K562 (cell line): ENCODE measurements around the gene WNT8A. TPM values are rescaled to one million over a fixed set of nuclear protein-coding genes. Genes with fewer than 3 reads are reported as not detected.

ENCODE experiments used
- ATAC-seq: fragments of 200-7000 bp; cut with Tn5 transposase; 3 replicates; pipeline ENCODE4 v1.9.1; 2020; ENCODE audit warnings: moderate library complexity
- BruUV-seq: library from RNA; stranded (reverse); fragments of 400-500 nt; replicated peaks from 2 replicates; lab custom pipeline; 2021; lab: Mats Ljungman, UMichigan
- CTCF ChIA-PET: fragments of 300-600 bp; formaldehyde crosslinking; extraction: SDS; loops from one replicate; lab custom pipeline; 2021; ENCODE audit warnings: low intra/inter-chr PET ratio; lab: Yijun Ruan, JAX
- POLR2A ChIA-PET: fragments of 300-600, 350-650 bp; sonication (Branson Sonifier 250); formaldehyde crosslinking; extraction: SDS; loops from one replicate; lab custom pipeline; 2021; ENCODE audit warnings: antibody characterized with exemption, inconsistent platforms; lab: Yijun Ruan, JAX
- DNase-seq, 4 experiments: peaks; one replicate each; pipeline versions ENCODE4 v3.0.0 to v3.0.0-alpha.2; 2011 to 2018; ENCODE audit warnings: low spot score in 3 of 4, mixed read lengths in 3 of 4; ENCODE audit errors: extremely low read depth in 1 of 4
- FAIRE-seq: peaks from 2 replicates; lab custom pipeline; 2011; peaks lifted over from hg19 to GRCh38; lab: Jason Lieb, UNC
- H2AFZ ChIP-seq: 2 replicates; pipeline ENCODE4 v1.6.0; 2011; ENCODE audit warnings: low read depth, low read length, control low read depth, inconsistent platforms
- H3K27ac ChIP-seq: fragments of 200-600 bp; 3 replicates; pipeline ENCODE4 v1.8.0; 2011; ENCODE audit warnings: low read depth, mild to moderate bottlenecking, control low read depth, inconsistent platforms, low read length, moderate library complexity, mixed read lengths; ENCODE audit errors: extremely low read depth
- H3K27me3 ChIP-seq, 2 experiments: fragments of 300-600 bp in 1 of 2; 2 replicates in 1 of 2; 3 replicates in 1 of 2; pipeline versions ENCODE4 v1.6.0 to v1.8.0; 2011; ENCODE audit warnings: inconsistent platforms in 2 of 2, low read length in 2 of 2, mild to moderate bottlenecking in 1 of 2, mixed read lengths in 1 of 2, moderate library complexity in 1 of 2; ENCODE audit not compliant: control insufficient read depth in 2 of 2, insufficient read depth in 2 of 2
- H3K36me3 ChIP-seq: fragments of 300-600 bp; 3 replicates; pipeline ENCODE4 v1.8.0; 2011; ENCODE audit warnings: mild to moderate bottlenecking, low read length, inconsistent platforms; ENCODE audit not compliant: control insufficient read depth, insufficient read depth
- H3K4me1 ChIP-seq, 2 experiments: fragments of 200-600 bp in 1 of 2; replicated peaks in 1 of 2; 2 replicates in 1 of 2; 3 replicates in 1 of 2; pipeline versions ENCODE4 v1.5.1 to v1.8.0; 2011; ENCODE audit warnings: inconsistent platforms in 2 of 2, low read length in 2 of 2, mild to moderate bottlenecking in 1 of 2, mixed read lengths in 1 of 2, moderate library complexity in 1 of 2; ENCODE audit not compliant: control insufficient read depth in 2 of 2, insufficient read depth in 2 of 2
- H3K4me2 ChIP-seq: 2 replicates; pipeline ENCODE4 v1.6.1; 2011; ENCODE audit warnings: low read length, control low read depth, inconsistent platforms, mixed read lengths; ENCODE audit not compliant: insufficient read depth
- H3K4me3 ChIP-seq: fragments of 200-600 bp; sonication (generic), shearing (Covaris generic); 2 replicates; pipeline ENCODE4 v1.5.1; 2016; ENCODE audit warnings: control low read depth, inconsistent platforms
- H3K79me2 ChIP-seq: fragments of 200-600 bp; 3 replicates; pipeline ENCODE4 v1.8.0; 2011; ENCODE audit warnings: low read length, inconsistent platforms; ENCODE audit not compliant: control insufficient read depth, insufficient read depth
- H3K9ac ChIP-seq, 2 experiments: 2 replicates each; pipeline versions ENCODE4 v1.6.0 to v1.6.1; 2011; ENCODE audit warnings: low read depth in 2 of 2, low read length in 2 of 2, control low read depth in 1 of 2, inconsistent platforms in 1 of 2, mild to moderate bottlenecking in 1 of 2, mixed read lengths in 1 of 2; ENCODE audit not compliant: insufficient read depth in 1 of 2
- H3K9me1 ChIP-seq: one replicate; pipeline ENCODE4 v1.6.0; 2011; ENCODE audit warnings: inconsistent platforms, mild to moderate bottlenecking, low read length, moderate library complexity; ENCODE audit not compliant: control insufficient read depth, insufficient read depth
- H3K9me3 ChIP-seq: replicated peaks from 2 replicates; pipeline ENCODE4 v1.5.1; 2011; ENCODE audit warnings: low read depth, low read length, inconsistent platforms; ENCODE audit not compliant: control insufficient read depth, insufficient read depth
- H4K20me1 ChIP-seq: replicated peaks from 2 replicates; pipeline ENCODE4 v1.6.1; 2011; ENCODE audit warnings: low read length, inconsistent platforms, mixed read lengths; ENCODE audit not compliant: control insufficient read depth, insufficient read depth
- RUNX1 ChIP-seq: sonication (generic); IDR thresholded peaks from 2 replicates; pipeline ENCODE4 v1.6.1; 2016; ENCODE audit warnings: antibody characterized with exemption, low read depth
- ZBTB40 ChIP-seq, 2 experiments: fragments of 450-650 bp in 1 of 2; sonication (generic) in 1 of 2; formaldehyde crosslinking in 1 of 2; IDR thresholded peaks; 2 replicates each; pipeline versions ENCODE4 v1.7.1 to v1.9.0; 2016 to 2022; ENCODE audit warnings: inconsistent platforms in 1 of 2, mild to moderate bottlenecking in 1 of 2, missing genetic modification reagents in 1 of 2
- ZBTB8A ChIP-seq: fragments of 450-650 bp; IDR thresholded peaks from 2 replicates; pipeline ENCODE4 v1.6.1; 2018; ENCODE audit warnings: mild to moderate bottlenecking, moderate library complexity; ENCODE audit not compliant: partially characterized antibody
- ZNF316 ChIP-seq: fragments of 450-650 bp; IDR thresholded peaks from 2 replicates; pipeline ENCODE4 v1.6.1; 2016
- ZNF445 ChIP-seq: fragments of 250-450 bp; sonication (Bioruptor Pico); IDR thresholded peaks from 2 replicates; pipeline ENCODE4 v1.4.0; 2020; ENCODE audit warnings: low read depth, mild to moderate bottlenecking, moderate library complexity
- WGBS: fragments of 100-300 bp; shearing (Covaris generic); methylation state at CpG from one replicate; pipeline ENCODE4 v1.1.6; 2016; ENCODE audit warnings: low coverage, mixed read lengths; ENCODE audit not compliant: insufficient coverage; ENCODE audit errors: missing lambda C conversion rate; 5-methylcytosine and 5-hydroxymethylcytosine counted together
- in situ Hi-C: fragments of 300-500 bp; cut with MboI; formaldehyde crosslinking; loops from 4 replicates; pipeline ENCODE4 v1.15.0; 2018; ENCODE audit warnings: inconsistent platforms, mixed read lengths
- intact Hi-C: fragments of 100-400 bp; cut with micrococcal nuclease; formaldehyde crosslinking; loops from 2 replicates; pipeline ENCODE4 v1.14.2; 2022
- polyA plus RNA-seq, 8 experiments: library from polyadenylated mRNA; depleted of rRNA in 4 of 8; stranded (reverse) in 5 of 8; unstranded in 3 of 8; fragments of >200 nt; fragmentation: Nextera tagmentation in 2 of 8; fragmentation: Illumina TruSeq in 1 of 8; extraction: Ambion mirVana in 2 of 8; extraction: Trizol in 1 of 8; gene quantifications; 2 replicates each; pipeline versions ENCODE4 v1.2.1 to v1.2.3, GENCODE V29; 2011 to 2014; ENCODE audit warnings: inconsistent platforms in 1 of 8, missing spikeins in 1 of 8
- total RNA-seq, 7 experiments: library from RNA; depleted of rRNA in 6 of 7; stranded (reverse); fragments of >200 nt in 6 of 7; fragmentation: Illumina TruSeq in 2 of 7; extraction: Trizol in 2 of 7; gene quantifications; 2 replicates each; pipeline versions ENCODE4 v1.2.1 to v1.2.3, GENCODE V29; 2011 to 2021; ENCODE audit warnings: low replicate concordance in 1 of 7
- TF ChIP-seq, protein P1 (sequence below): IDR thresholded peaks from 2 replicates; pipeline ENCODE4 v1.6.1; 2016; ENCODE audit warnings: missing genetic modification characterization, missing compliant biosample characterization
- TF ChIP-seq, protein P2 (sequence below): fragments of 250-450 bp; sonication (Bioruptor Pico); IDR thresholded peaks from 2 replicates; pipeline ENCODE4 v1.4.0; 2020; ENCODE audit warnings: mild to moderate bottlenecking, moderate library complexity, borderline replicate concordance

WNT8A gene
- total and polyA plus RNA-seq, 9 of the 15 experiments (the other 6 are each of a cell fraction or from before 2014, with no cell fraction given): not detected

DNA sequence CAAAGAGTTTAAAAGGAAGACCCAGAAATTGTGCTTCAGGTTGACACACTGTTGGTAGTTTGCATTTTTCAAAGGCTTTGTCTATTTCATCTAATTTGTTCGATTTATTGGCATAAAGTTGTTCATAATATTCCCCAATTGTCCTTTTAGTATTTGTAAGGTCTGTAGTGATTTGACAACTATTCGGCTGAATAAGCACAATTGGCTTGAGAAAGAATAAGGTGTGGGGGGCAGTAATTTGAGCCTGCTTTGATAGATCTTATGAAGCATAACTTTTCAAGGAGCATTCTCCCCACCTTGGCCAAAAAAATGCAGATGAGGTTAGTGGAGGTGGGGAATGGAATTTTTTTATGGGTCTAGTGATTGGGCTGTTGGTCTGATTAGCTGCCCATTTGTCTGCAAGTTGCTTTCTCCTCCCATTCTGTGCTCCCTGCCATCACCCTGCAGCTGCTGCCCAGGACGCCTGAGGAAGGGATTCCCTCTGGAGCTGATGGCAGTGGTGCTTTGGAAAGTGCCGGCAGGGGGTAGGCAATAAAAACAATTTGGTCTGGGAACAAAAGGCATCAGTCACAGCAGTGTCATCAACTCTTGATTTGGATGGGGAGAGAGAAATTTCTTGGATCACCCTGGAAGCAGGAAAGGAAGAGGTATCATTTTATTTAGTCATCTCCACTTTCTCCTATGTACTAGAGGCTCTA lies 26.6 kb downstream of the WNT8A start:
- intact Hi-C loops: loop anchor here (1.0 kb wide), 1 partner anchor 20 kb away; no protein-coding TSS in a partner anchor
- H3K27me3 ChIP-seq: peaks cover 15 to 22% of the 10 kb centered on the region in 2 experiments; a peak in 4 of 5 replicates
- H3K9me1 ChIP-seq: no peaks in the 10 kb centered on the region
- no peak overlapping the region for H3K9ac ChIP-seq
- BruUV-seq: no TSS peak
- no peak for DNase-seq
- no peaks in the 10 kb centered on the region; the same call in 1 of the 2 replicates for H4K20me1 ChIP-seq
- H3K9me3 ChIP-seq: no peaks in the 10 kb centered on the region
- H2AFZ ChIP-seq: no peak overlapping the region
- CTCF ChIA-PET: no interaction called here
- no peaks in the 10 kb centered on the region; a peak in 1 of 5 replicates for H3K4me1 ChIP-seq
- in situ Hi-C loops: no loop called here
- FAIRE-seq: no peak
- H3K36me3 ChIP-seq: no peaks in the 10 kb centered on the region
- POLR2A ChIA-PET: interaction anchor here (1.0 kb wide), 1 partner anchor 19 kb away, joined by 5 read pairs; no protein-coding TSS in a partner anchor
- H3K79me2 ChIP-seq: no peaks in the 10 kb centered on the region
- WGBS: 0% methylated on average over 4 of the region's 4 CpGs
- H3K27ac ChIP-seq: no peak overlapping the region
- ATAC-seq: no peak
- no peak overlapping the region for H3K4me3 ChIP-seq
- H3K4me2 ChIP-seq: no peak overlapping the region
- TF ChIP-seq ZBTB8A (no peak), ZNF316 (peak; percentile 53; the same call in 1 of the 2 replicates), RUNX1 (no peak), ZNF445 (CRISPR knock-in tag) (no peak), ZBTB40 (IDR thresholded peaks at IDR 0.05) (no peak), ZBTB40 (CRISPR knock-in tag; IDR thresholded peaks at IDR 0.05) (no peak)
- TF ChIP-seq, protein P1, sequence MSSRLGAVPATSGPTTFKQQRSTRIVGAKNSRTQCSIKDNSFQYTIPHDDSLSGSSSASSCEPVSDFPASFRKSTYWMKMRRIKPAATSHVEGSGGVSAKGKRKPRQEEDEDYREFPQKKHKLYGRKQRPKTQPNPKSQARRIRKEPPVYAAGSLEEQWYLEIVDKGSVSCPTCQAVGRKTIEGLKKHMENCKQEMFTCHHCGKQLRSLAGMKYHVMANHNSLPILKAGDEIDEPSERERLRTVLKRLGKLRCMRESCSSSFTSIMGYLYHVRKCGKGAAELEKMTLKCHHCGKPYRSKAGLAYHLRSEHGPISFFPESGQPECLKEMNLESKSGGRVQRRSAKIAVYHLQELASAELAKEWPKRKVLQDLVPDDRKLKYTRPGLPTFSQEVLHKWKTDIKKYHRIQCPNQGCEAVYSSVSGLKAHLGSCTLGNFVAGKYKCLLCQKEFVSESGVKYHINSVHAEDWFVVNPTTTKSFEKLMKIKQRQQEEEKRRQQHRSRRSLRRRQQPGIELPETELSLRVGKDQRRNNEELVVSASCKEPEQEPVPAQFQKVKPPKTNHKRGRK (tag): no peak
- TF ChIP-seq, protein P2, sequence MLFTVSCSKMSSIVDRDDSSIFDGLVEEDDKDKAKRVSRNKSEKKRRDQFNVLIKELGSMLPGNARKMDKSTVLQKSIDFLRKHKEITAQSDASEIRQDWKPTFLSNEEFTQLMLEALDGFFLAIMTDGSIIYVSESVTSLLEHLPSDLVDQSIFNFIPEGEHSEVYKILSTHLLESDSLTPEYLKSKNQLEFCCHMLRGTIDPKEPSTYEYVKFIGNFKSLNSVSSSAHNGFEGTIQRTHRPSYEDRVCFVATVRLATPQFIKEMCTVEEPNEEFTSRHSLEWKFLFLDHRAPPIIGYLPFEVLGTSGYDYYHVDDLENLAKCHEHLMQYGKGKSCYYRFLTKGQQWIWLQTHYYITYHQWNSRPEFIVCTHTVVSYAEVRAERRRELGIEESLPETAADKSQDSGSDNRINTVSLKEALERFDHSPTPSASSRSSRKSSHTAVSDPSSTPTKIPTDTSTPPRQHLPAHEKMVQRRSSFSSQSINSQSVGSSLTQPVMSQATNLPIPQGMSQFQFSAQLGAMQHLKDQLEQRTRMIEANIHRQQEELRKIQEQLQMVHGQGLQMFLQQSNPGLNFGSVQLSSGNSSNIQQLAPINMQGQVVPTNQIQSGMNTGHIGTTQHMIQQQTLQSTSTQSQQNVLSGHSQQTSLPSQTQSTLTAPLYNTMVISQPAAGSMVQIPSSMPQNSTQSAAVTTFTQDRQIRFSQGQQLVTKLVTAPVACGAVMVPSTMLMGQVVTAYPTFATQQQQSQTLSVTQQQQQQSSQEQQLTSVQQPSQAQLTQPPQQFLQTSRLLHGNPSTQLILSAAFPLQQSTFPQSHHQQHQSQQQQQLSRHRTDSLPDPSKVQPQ: no peak
